GM12892 (cell line): Measurements from ENCODE around the gene SH3TC1.

Experiments used
- POLR2A ChIP-seq: IDR thresholded peaks from 2 replicates; pipeline ENCODE4 v1.6.1; 2011; ENCODE audit warnings: low read depth, low read length, control low read depth
- POLR2AphosphoS5 ChIP-seq: IDR thresholded peaks from 2 replicates; pipeline ENCODE4 v1.6.1; 2011; ENCODE audit warnings: low read depth, low read length, control low read depth

DNA sequence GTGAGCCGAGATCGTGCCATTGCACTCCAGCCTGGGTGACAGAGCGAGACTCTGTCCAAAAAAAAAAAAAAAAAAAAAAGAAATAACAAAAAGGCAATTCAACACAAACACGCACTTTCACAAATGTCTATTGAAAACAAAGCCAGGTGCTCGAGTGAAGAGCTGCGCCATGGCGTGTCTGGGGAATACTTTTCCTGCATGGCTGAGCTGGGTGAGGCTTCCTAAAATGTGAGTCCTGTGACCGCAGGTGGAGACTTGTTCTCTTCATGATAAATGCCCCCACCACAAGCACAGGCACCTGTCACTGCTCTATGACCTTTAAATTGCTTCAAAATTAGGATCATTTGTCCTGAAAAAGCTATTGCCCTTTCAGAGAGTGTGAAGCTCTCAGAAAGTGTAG lies 36.5 kb upstream of the SH3TC1 start:
- TF ChIP-seq POLR2AphosphoS5, result no peak
- TF ChIP-seq POLR2A, result no peak
